ENCODE measurements around the gene ETDC.

Gene ETDC

GRCh38 chrX:135345107-135345589 lies 35.9 kb downstream of the ETDC start:
- in situ Hi-C loops (cut with MboI; ENCODE audit: low sequenced_read_pairs), result no loop called here

- in situ Hi-C loops (cut with MboI; ENCODE audit: low sequenced_read_pairs), result no loop called here
Observed at GRCh38 chrX:135346975-135347374, 37.7 kb downstream of the ETDC start.

GRCh38 chrX:135347381-135348016 lies 38.2 kb downstream of the ETDC start:
- in situ Hi-C loops (cut with MboI; ENCODE audit: low sequenced_read_pairs), result no loop called here

- in situ Hi-C loops (cut with MboI; ENCODE audit: low sequenced_read_pairs), result no loop called here
Observed at GRCh38 chrX:135354288-135354687, 45.0 kb downstream of the ETDC start.

Measured in HL-60/S4 (cell line).